ENCODE results near the gene LIAS.
A peak's percentile ranks its signal among the peaks of the same experiment; 100 is the strongest.
"Not testable (repeated sequence)": the region's sequence is repeated elsewhere in the genome, so short reads cannot be mapped to it uniquely, and the experiment has no call there.

Gene LIAS

DNA sequence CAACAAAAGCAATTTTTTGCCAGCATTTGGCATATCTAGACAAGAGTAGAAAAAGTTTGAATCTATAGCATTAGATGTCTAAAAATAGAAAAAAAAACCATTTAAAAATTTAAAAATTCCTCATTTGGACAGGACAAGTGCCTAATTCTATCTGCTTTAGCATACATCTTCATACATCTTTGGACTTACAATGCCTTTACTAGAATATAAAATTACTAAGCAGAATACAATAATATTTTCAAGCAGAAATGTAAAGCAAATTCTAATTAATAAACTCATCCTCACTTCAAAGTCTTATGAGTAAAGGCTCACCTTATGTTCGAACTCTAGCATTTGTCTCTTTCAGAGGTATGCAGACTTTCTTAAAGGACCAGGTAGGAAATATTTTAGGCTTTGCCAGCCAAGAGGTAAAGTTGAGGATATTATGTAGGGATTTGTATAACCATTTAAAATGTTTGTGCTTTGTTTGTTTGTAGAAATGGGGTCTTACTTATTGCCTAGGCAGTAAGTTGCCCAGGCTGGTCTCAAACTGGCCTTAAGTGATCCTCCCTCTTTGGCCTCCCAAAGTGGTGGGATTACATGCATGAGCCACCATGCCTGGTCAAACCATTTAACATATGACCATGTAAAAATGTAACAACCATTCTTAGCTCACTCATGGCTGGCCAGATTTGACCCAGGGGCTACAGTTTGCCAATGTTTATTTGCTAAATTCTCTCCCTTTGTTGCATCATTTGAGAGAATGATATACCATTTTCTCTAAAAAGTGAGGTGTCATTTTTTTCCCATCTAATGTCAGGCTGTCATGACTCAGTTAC, 39.3 kb downstream of the LIAS start:
- no peak for DNase-seq (ENCODE audit: low read depth)

DNA sequence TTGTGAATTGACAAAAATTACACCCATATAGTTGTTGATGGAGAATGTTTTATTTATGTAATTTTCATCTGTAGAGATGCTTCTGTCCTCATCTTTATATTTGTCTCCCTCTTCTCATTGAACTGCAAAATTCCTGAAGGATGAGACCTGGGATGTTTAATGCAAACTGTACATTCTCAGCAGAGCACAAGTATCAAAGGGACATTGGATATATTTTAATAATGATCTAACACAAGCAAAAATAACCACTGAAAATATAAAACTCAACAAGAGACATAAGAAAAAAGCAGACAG, 39.8 kb downstream of the LIAS start:
- DNase-seq (ENCODE audit: low read depth) = no peak

DNA sequence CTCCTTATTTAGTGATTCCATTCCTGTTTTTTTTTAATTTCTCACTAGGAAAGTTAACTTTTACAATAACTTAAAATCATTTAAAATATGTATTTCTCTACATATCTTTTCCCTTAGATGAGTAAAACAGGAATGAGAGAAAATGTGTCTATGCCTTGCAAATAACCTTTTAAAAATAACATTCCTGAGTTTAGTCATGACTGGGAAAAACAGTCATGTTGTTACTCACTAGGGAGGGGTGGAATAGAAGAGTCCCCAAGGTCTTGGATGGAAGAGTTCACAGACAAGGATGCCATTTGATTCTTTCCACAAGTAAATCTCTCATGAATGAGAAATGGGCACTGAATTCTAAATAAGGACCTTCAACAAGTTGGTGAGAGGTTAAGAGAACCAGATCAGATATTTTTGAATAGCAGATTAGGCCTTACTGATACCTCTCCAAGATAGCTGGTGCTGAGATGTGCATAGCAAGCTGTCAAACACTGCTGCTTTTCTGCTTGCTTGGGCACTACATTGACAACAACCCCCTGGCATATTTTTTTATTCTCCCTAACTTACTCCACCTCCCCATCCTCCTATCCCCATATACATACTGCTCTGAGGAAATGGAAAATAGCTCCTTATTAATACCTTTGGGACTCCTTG, 43.3 kb downstream of the LIAS start:
- DNase-seq (ENCODE audit: low read depth) = no peak

DNA sequence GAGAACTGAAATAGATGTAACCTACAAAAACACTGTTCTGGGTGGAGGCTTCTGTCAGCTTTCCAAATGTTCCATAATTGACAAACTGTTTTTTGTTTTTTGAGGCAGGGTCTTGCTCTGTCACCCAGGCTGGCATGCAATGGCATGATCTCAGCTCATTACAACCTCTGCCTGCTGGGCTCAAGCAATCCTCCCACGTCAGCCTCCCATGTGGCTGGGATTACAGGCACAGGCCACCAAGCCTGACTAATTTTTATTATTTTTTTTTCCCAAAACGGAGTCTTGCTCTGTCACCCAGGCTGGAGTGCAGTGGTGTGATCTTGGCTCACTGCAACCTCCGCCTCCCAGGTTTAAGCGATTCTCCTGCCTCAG, 43.8 kb downstream of the LIAS start:
- DNase-seq (ENCODE audit: low read depth) = not testable (repeated sequence)

DNA sequence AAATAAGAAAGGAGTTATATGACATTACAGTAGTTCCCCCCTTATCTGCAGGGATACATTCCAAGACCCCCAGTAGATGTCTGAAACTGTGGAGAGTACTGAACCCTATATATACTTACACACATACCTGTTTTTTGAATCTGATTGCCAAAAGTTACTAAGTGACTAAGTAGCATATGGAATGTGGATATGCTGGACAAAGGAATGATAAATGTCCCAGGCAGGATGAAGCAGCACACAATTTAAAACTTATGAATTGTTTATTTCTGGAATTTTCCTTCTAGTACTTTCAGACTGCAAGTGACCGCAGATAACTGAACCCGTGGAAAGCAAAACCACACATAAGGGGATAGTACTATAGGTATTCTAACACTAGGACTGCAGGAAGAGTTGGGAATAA, 45.7 kb downstream of the LIAS start:
- no peak for DNase-seq (ENCODE audit: low read depth)

DNA sequence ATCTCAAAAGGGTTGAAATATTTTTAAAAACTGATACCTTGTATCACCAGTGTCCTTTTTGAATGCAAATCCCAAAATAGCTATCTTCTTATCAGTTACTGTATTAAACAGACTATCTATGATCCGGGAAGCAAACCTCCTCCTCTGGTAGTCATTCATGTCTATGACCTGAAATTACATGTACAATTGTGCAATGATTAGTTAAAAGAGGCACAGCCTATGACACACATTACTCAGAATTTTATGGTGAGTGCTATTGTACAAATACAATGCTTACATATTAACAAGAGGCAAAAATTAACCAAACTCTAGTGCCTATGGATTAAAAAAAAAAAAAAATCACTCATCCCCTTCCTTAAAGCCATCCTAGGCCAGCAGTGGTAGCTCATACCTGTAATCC, 46.7 kb downstream of the LIAS start:
- DNase-seq (ENCODE audit: low read depth) = no peak

DNA sequence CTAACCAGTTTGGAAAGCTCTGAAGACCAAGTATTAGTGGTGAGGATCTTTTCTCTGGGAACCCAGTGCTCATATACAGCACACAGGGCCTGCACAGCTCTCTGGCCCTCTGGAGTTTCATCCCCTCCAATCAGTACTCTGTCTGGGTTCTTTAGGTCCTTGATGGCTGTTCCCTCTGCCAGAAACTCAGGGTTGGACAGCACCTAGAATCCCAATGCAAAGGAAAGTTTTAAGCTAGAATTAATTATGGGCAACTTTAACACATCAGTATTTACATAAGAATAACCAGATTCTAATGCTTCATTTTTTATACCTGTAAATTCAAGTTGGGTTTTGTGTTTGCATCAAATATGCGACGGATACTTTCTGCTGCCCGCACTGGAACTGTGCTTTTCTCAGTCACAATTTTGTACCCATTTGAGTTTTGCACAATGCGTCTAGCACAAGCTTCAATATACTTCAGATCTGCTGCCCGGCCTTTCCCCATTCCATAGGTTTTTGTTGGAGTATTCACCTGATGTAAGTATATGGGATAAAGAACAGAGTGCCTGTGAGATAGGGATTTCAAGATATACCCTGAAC, 51.6 kb downstream of the LIAS start:
- DNase-seq (ENCODE audit: low read depth) = no peak

DNA sequence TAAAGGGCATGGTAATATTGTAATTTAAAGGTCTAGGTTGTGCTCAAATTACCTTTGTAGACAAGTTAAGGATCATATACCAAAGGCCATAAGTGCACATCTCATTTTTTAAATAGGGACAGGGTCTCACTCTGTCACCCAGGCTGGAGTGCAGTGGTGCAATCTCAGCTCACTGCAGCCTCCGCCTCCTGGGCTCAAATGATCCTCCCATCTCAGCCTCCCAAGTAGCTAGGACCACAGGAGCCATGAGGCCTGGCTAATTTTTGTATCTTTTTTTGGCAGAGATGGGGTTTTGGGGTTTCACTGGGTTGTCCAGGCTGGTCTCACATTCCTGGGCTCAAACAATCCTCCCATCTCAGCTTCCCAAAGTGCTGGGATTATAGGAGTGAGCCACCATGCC, 55.4 kb downstream of the LIAS start:
- not testable (repeated sequence) for DNase-seq (ENCODE audit: low read depth)

DNA sequence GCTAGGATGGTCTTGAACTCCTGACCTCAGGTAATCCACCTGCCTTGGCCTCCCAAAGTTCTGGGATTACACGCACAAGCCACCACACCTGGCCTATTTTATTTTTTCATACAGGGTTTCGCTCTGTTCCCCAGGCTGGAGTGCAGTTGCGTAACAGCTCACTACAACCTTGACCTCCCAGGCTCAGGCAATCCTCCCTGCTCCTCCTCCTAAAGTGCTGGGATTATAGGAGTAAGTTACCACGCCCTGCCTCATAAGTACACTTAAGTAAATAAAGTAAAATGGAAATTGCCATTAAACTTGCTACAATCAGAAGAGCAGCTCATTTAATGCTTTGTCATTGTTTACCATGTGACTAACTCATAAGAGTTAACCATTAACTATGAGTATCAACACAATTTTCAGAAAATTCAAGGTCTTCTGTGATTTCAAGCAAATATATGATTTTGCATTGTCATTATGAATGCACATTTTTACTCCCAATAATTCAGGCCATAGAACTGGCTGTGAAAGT, 56.1 kb downstream of the LIAS start:
- no peak for DNase-seq (ENCODE audit: low read depth)

DNA sequence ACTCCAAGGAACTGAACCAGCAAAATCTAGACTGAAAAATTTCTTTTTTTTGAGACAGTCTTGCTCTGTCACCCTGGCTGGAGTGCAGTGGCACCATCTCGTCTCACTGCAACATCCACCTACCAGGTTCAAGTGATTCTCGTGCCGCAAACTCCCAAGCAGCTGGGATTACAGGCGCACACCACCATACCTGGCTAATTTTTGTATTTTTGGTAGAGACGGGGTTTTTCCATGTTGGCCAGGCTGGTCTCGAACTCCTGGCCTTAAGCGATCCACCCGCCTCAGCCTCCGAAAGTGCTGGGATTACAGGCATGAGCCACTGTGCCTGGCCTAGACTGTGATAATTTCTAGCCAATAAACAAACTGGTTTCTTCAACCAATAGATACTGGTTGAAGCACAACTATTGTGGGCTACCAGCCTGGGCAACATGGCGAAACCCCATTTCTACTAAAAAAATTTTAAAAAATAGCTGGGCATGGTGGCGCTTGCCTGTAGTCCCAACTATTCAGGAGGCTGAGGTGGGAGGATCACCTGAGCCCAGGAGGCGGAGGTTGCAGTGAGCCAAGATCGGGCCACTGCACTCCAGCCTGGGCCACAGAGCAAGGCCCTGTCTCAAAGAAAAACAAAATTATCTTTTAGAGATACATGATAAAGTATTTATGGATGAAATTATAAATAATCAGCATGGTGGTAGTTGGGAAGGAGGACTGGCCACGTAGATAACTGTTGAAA, 57.0 kb downstream of the LIAS start:
- not testable (repeated sequence) for DNase-seq (ENCODE audit: low read depth)

DNA sequence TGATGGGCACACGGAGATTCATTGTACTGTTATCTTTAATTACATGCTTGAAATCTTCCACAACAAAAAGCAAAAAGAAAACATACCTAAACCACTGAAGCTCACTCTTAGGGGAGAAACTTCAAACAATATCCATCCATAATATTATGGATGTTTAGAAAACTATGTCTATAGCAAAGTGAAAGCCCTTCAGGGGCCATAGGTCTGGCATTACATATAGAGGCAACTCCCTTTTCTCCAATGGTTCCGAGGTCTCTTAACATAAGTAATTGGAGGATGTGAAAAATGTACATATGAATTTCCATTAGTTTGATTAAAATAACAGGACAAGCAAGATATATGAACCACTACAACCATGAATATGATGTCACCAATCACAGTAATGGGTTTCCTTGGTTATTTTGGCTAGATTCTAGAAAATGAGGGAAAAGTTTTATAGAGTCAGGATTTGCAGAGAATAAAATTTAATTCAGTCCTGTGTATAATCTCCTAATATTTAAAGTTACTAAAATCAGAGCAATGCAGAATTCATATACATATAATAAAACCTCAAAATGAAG, 57.6 kb downstream of the LIAS start:
- DNase-seq (ENCODE audit: low read depth) = no peak

DNA sequence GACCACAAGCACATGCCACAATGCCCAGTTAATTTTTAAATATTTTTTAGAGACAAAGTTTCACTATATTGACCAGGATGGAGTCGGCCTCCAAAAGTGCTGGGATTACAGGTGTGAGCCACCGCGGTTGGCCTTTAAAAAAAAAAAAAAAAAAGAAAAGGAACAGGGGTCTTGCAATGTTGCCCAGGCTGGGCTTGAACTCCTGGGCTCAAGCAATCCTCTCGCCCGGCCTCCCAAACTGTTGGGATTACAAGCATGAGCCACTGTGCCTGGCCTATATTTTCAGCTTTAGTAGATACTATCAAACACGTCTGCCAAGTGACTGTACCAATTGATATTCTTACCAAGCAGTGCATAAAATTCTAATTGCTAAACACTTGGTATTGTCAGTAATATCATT, 59.6 kb downstream of the LIAS start:
- DNase-seq (ENCODE audit: low read depth) = no peak

DNA sequence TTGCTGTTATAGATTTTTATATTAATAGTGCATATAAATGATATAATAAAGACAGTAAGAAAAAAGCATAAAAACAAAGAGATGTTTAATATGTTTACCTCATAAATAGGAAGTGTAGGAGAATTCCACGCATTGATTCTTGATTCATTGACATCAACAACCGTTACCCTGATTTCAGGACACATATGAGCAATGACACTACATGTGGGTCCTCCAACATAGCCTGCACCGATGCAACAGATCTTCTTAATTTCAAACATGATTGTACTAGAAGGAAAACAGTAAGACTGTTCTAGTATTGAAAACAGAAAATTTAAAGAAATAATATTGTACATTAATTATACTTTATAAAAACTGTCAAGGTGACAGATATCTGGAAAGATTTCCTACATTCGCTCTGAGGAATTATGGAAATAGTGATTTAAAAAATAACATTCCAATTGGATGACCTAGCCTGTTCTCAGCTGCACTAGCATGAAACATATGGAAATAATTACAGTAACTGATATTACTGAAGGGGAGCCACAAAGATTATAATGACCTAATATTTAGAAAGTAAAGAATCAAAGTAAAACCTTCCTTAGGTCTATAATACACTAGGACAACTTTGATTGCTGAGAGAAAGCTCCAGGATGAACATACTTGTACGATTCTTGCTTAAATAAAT, 62.5 kb downstream of the LIAS start:
- no peak for DNase-seq (ENCODE audit: low read depth)

DNA sequence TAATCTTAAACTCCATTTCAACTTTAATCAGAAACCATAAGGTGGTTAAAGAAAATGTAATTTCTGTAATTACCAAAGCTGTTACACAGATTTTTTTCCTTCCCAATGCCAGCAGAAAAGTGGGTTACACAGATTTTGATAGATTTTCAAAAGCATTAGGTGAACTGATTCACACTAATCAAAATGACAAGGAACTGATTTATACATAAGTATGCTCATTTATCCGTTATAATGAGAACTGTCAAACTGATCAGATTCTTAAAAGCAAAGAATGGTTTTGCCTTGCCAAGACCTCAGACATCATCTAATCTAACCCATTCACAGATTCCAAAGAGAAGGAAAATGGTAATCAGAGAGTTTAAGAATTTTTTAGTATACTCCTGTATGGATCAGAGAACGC, 63.2 kb downstream of the LIAS start:
- DNase-seq (ENCODE audit: low read depth) = no peak

DNA sequence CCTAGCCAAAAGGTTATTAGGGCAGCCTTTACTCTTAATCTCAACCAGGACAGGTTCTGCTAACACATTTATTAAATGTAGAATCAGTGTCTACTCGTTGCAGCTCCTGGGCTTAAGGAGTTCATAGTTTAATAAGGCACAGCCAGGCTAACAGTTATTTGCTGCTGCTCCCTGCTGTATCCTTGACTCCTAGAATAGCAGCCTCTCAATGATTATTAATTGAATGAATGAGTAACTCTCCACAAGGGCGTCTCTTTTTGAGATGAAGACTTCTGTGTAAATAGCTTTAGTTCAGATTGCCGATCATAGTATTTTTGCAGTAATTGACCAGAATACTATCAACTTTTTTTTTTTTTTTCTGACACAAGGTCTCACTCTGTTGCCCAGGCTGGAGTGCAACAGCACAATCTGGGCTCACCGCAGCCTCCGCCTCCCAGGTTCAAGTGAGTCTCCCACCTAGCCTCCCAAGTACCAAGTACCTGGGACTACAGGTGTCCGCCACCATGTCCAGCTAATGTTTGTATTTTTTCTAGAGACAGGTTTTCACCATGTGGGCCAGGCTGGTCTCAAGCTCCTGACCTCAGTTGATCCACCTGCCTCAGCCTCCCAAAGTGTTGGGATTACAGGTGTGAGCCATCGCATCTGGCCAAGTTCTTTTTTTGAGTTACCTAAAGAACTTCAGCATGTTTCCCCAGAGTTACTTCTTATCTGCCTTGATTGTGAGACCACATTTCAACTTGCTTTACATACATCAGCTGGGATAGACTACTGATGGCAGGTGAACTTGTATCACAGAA, 65.5 kb downstream of the LIAS start:
- no peak for DNase-seq (ENCODE audit: low read depth)

DNA sequence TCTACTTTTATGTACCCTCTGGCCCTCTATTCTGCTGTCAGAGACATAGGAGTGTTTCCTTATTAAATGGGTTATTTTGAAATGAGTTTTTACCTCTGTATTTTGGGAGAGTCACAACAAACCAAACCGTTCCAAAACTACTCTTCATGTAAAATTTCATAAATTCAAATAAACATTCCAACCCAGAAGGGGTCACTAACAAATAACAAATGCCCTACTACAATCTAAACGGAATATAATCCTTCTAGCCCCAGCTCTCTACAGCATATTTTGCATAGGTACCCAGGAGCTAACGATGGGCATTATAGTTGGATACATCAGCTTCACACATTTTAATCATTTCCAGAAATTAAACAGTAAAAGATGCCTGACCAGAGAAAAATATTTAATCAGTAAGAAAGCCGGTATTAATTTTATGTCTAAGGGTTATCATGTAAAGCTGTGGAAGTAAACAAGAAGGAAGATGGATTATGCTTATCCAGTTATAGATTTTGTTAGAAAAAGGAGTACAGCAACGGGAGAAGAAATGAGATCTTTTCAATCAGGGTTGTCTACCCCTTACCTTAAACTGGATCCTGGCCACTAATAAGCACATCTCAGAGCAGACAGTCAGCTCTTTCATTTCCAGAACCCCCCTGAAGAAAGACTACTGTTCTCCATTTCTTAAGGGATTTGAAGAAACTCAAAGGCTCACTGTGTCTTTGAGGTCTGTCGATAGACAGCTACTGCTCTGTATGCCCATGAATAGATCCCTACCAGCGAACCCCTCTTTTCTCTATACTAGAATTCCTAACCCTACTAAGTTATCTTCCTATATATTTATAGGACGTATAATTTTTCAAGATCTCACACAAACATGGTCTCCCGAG, 67.2 kb downstream of the LIAS start:
- DNase-seq (ENCODE audit: low read depth) = no peak

DNA sequence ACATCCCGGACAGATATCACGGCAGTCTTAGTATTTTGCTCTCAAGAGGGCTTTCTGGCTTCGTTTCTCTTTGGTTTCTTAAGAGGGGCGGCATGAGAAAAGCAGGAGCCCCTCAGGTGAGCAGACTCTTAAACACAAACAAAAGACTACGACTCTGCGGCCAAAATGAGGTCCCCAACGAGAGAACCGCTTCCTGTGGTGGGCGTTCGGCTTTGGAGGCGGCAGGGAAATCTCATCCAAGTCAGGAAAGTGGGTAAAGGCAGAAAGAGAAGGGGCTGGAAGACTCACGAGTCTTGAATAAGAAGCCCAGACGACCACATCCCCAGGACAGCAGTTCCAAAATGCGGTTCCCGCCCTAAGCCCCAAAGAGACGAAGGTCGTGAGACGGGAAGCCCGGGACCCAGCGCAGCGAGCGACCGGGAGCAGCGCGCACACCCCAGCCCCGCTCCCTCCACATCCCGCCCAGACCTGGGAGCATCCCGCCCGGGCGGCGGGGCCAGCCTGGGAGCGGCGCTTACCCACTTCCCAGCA, 68.0 kb downstream of the LIAS start:
- peak; percentile 0 for DNase-seq (ENCODE audit: low read depth)

DNA sequence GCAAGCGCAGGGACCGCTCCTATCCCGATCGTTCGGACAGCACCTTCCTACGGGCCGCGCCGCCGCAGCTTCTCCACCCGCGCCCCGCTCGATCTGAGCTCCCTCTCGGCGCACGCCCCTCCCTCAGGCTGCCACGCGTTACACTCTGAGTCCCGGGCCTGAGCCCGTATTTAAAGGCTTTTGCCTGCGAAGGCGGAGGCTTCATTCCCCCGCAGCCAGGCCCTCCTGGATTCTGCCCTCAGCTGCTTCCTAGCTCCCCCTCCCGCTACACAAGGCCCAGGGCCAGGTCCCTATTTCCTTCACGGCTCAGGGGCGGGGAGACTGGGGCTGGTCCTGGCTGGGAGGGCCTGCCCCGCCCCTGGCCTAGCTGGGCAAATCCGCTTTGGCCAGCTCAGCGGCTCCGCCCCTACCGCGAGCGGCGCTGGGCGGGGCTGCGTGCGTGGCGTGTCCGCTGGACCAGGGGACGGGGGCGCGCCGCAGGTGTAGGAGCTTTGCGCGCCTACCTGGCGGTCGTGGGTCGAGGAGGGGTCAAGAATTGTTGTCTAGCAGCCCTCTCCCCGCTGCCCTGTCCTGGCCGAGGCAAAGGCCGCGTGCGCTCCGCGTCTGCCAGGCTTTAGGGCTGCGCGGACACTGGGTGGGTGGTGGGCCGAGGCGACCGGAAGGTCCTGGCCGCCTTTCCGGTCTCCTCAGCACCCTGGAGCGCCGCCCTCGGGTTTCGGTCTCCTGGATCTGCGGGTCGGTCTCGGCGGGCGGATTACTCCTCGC, 68.6 kb downstream of the LIAS start, which contains the start of gene UGDH:
Gene UGDH (minus strand): TSS at position 144 of the 765 bp plus-strand sequence. CDS start 5,927 bp downstream, outside the sequence.
- DNase-seq (ENCODE audit: low read depth) = peak; percentile 78

DNA sequence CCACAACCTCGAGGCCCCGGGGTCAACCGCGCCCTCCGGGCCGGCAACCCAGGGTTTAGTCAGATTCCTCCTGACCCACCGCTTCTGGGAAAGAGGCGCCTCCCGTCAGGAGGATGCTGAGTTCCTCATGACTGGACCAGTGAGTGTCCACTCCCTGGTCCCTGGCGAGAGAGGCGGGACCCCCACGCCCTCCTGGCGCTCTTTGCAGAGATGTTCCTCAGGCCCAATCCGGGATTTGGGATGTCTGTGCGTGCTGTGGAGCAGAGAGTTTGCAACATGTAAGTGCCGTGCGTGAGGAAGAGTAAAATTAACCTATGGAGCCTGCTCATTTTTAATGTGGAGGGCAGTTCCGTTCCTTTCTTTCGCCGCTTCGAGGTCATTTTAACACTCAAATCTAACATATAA, 69.2 kb downstream of the LIAS start:
- no peak for DNase-seq (ENCODE audit: low read depth)

Measured in stimulated activated CD8-positive, alpha-beta memory T cell treated with anti-CD3 and anti-CD28 coated beads, Interleukin-7, amount 100 ng/mL, for 24 hours (primary cell).